Stomach (tissue), 4 donors: ENCODE results near the gene SPTLC2.

Experiments
- CTCF ChIP-seq, 7 experiments: fragments of 450-650 bp in 4 of 7; fragments of 200-600 bp in 3 of 7; sonication (generic) in 3 of 7; IDR thresholded peaks; one replicate each; pipeline ENCODE4 v1.5.1; 2016 to 2019; ENCODE audit warnings: antibody characterized with exemption in 7 of 7, control low read depth in 2 of 7, mild to moderate bottlenecking in 1 of 7
- EP300 ChIP-seq: sonication (generic); formaldehyde crosslinking; IDR thresholded peaks from one replicate; pipeline ENCODE4 v1.6.1; 2017; ENCODE audit warnings: antibody characterized with exemption
- POLR2A ChIP-seq, 4 donors: fragments of 450-650 bp; IDR thresholded peaks; one replicate each; pipeline ENCODE4 v1.6.1; 2016; ENCODE audit warnings: antibody characterized with exemption in 4 of 4, control low read depth in 2 of 4, mild to moderate bottlenecking in 1 of 4, moderate library complexity in 1 of 4
- POLR2AphosphoS5 ChIP-seq, 3 donors: sonication (generic); formaldehyde crosslinking; IDR thresholded peaks; one replicate each; pipeline ENCODE4 v1.6.1; 2016; ENCODE audit warnings: antibody characterized with exemption in 3 of 3

- TF ChIP-seq CTCF (IDR thresholded peaks at IDR 0.05) (no peak), POLR2AphosphoS5 (IDR thresholded peaks at IDR 0.05) (no peak), EP300 (no peak), POLR2A (IDR thresholded peaks at IDR 0.05) (no peak)
These were observed 26.0 kb upstream of the SPTLC2 start for GRCh38 chr14:77642407-77642806.
